Loucy (cell line): ENCODE measurements around the gene GREB1L.

Experiments
- CTCF ChIP-seq: fragments of 200-600 bp; sonication (generic); conservative IDR thresholded peaks from 2 replicates; pipeline ENCODE4 v1.5.1; 2014; ENCODE audit warnings: mild to moderate bottlenecking, antibody characterized with exemption, low read length
- EZH2phosphoT487 ChIP-seq: fragments of 200-600 bp; IDR thresholded peaks from 2 replicates; pipeline ENCODE4 v1.6.1; 2018; ENCODE audit warnings: antibody characterized with exemption, mild to moderate bottlenecking, moderate library complexity, borderline replicate concordance

GRCh38 chr18:21262244-21262643 is 20.2 kb downstream of the GREB1L start:
- TF ChIP-seq CTCF = no peak
- no peak for TF ChIP-seq EZH2phosphoT487
